K562 (cell line): ENCODE measurements around the gene CCDC187. TPM values are rescaled to one million over a fixed set of nuclear protein-coding genes. Genes with fewer than 3 reads are reported as not detected.

Experiments used
- ATAC-seq: fragments of 200-7000 bp; cut with Tn5 transposase; 3 replicates; pipeline ENCODE4 v1.9.1; 2020; ENCODE audit warnings: moderate library complexity
- BruUV-seq: library from RNA; stranded (reverse); fragments of 400-500 nt; replicated peaks from 2 replicates; lab custom pipeline; 2021; lab: Mats Ljungman, UMichigan
- CTCF ChIA-PET: fragments of 300-600 bp; formaldehyde crosslinking; extraction: SDS; loops from one replicate; lab custom pipeline; 2021; ENCODE audit warnings: low intra/inter-chr PET ratio; lab: Yijun Ruan, JAX
- POLR2A ChIA-PET: fragments of 300-600, 350-650 bp; sonication (Branson Sonifier 250); formaldehyde crosslinking; extraction: SDS; loops from one replicate; lab custom pipeline; 2021; ENCODE audit warnings: antibody characterized with exemption, inconsistent platforms; lab: Yijun Ruan, JAX
- DNase-seq, 4 experiments: peaks; one replicate each; pipeline versions ENCODE4 v3.0.0 to v3.0.0-alpha.2; 2011 to 2018; ENCODE audit warnings: low spot score in 3 of 4, mixed read lengths in 3 of 4; ENCODE audit errors: extremely low read depth in 1 of 4
- FAIRE-seq: peaks from 2 replicates; lab custom pipeline; 2011; peaks lifted over from hg19 to GRCh38; lab: Jason Lieb, UNC
- H2AFZ ChIP-seq: 2 replicates; pipeline ENCODE4 v1.6.0; 2011; ENCODE audit warnings: low read depth, low read length, control low read depth, inconsistent platforms
- H3K27ac ChIP-seq: fragments of 200-600 bp; 3 replicates; pipeline ENCODE4 v1.8.0; 2011; ENCODE audit warnings: low read depth, mild to moderate bottlenecking, control low read depth, inconsistent platforms, low read length, moderate library complexity, mixed read lengths; ENCODE audit errors: extremely low read depth
- H3K27me3 ChIP-seq, 2 experiments: fragments of 300-600 bp in 1 of 2; 2 replicates in 1 of 2; 3 replicates in 1 of 2; pipeline versions ENCODE4 v1.6.0 to v1.8.0; 2011; ENCODE audit warnings: inconsistent platforms in 2 of 2, low read length in 2 of 2, mild to moderate bottlenecking in 1 of 2, mixed read lengths in 1 of 2, moderate library complexity in 1 of 2; ENCODE audit not compliant: control insufficient read depth in 2 of 2, insufficient read depth in 2 of 2
- H3K36me3 ChIP-seq: fragments of 300-600 bp; 3 replicates; pipeline ENCODE4 v1.8.0; 2011; ENCODE audit warnings: mild to moderate bottlenecking, low read length, inconsistent platforms; ENCODE audit not compliant: control insufficient read depth, insufficient read depth
- H3K4me1 ChIP-seq, 2 experiments: fragments of 200-600 bp in 1 of 2; replicated peaks in 1 of 2; 2 replicates in 1 of 2; 3 replicates in 1 of 2; pipeline versions ENCODE4 v1.5.1 to v1.8.0; 2011; ENCODE audit warnings: inconsistent platforms in 2 of 2, low read length in 2 of 2, mild to moderate bottlenecking in 1 of 2, mixed read lengths in 1 of 2, moderate library complexity in 1 of 2; ENCODE audit not compliant: control insufficient read depth in 2 of 2, insufficient read depth in 2 of 2
- H3K4me2 ChIP-seq: 2 replicates; pipeline ENCODE4 v1.6.1; 2011; ENCODE audit warnings: low read length, control low read depth, inconsistent platforms, mixed read lengths; ENCODE audit not compliant: insufficient read depth
- H3K4me3 ChIP-seq: fragments of 200-600 bp; sonication (generic), shearing (Covaris generic); 2 replicates; pipeline ENCODE4 v1.5.1; 2016; ENCODE audit warnings: control low read depth, inconsistent platforms
- H3K79me2 ChIP-seq: fragments of 200-600 bp; 3 replicates; pipeline ENCODE4 v1.8.0; 2011; ENCODE audit warnings: low read length, inconsistent platforms; ENCODE audit not compliant: control insufficient read depth, insufficient read depth
- H3K9ac ChIP-seq, 2 experiments: 2 replicates each; pipeline versions ENCODE4 v1.6.0 to v1.6.1; 2011; ENCODE audit warnings: low read depth in 2 of 2, low read length in 2 of 2, control low read depth in 1 of 2, inconsistent platforms in 1 of 2, mild to moderate bottlenecking in 1 of 2, mixed read lengths in 1 of 2; ENCODE audit not compliant: insufficient read depth in 1 of 2
- H3K9me1 ChIP-seq: one replicate; pipeline ENCODE4 v1.6.0; 2011; ENCODE audit warnings: inconsistent platforms, mild to moderate bottlenecking, low read length, moderate library complexity; ENCODE audit not compliant: control insufficient read depth, insufficient read depth
- H3K9me3 ChIP-seq: replicated peaks from 2 replicates; pipeline ENCODE4 v1.5.1; 2011; ENCODE audit warnings: low read depth, low read length, inconsistent platforms; ENCODE audit not compliant: control insufficient read depth, insufficient read depth
- H4K20me1 ChIP-seq: replicated peaks from 2 replicates; pipeline ENCODE4 v1.6.1; 2011; ENCODE audit warnings: low read length, inconsistent platforms, mixed read lengths; ENCODE audit not compliant: control insufficient read depth, insufficient read depth
- BCL6 ChIP-seq: fragments of 250-450 bp; sonication (Bioruptor Pico); IDR thresholded peaks from 2 replicates; pipeline ENCODE4 v1.4.0; 2020
- GATA2 ChIP-seq: sonication (generic); formaldehyde crosslinking; IDR thresholded peaks from 2 replicates; pipeline ENCODE4 v1.4.0; 2020; ENCODE audit warnings: mild to moderate bottlenecking, missing genetic modification reagents
- NFATC3 ChIP-seq: fragments of 450-650 bp; IDR thresholded peaks from 2 replicates; pipeline ENCODE4 v1.6.1; 2017; ENCODE audit warnings: mild to moderate bottlenecking
- RBM25 ChIP-seq: fragments of 200-400 bp; formaldehyde crosslinking; IDR thresholded peaks from 2 replicates; pipeline ENCODE4 v1.6.1; 2018; ENCODE audit warnings: low read length, low read depth, moderate library complexity; ENCODE audit not compliant: severe bottlenecking
- STAG1 ChIP-seq: sonication (generic); formaldehyde crosslinking; IDR thresholded peaks from 2 replicates; pipeline ENCODE4 v1.5.0; 2020; ENCODE audit warnings: missing genetic modification reagents, borderline replicate concordance
- YBX1 ChIP-seq: fragments of 450-650 bp; IDR thresholded peaks from 2 replicates; pipeline ENCODE4 v1.7.1; 2016; ENCODE audit warnings: mild to moderate bottlenecking
- ZNF583 ChIP-seq: fragments of 250-450 bp; sonication (Bioruptor Pico); IDR thresholded peaks from 2 replicates; pipeline ENCODE4 v1.4.0; 2020
- WGBS: fragments of 100-300 bp; shearing (Covaris generic); methylation state at CpG from one replicate; pipeline ENCODE4 v1.1.6; 2016; ENCODE audit warnings: low coverage, mixed read lengths; ENCODE audit not compliant: insufficient coverage; ENCODE audit errors: missing lambda C conversion rate; 5-methylcytosine and 5-hydroxymethylcytosine counted together
- in situ Hi-C: fragments of 300-500 bp; cut with MboI; formaldehyde crosslinking; loops from 4 replicates; pipeline ENCODE4 v1.15.0; 2018; ENCODE audit warnings: inconsistent platforms, mixed read lengths
- intact Hi-C: fragments of 100-400 bp; cut with micrococcal nuclease; formaldehyde crosslinking; loops from 2 replicates; pipeline ENCODE4 v1.14.2; 2022
- polyA plus RNA-seq, 8 experiments: library from polyadenylated mRNA; depleted of rRNA in 4 of 8; stranded (reverse) in 5 of 8; unstranded in 3 of 8; fragments of >200 nt; fragmentation: Nextera tagmentation in 2 of 8; fragmentation: Illumina TruSeq in 1 of 8; extraction: Ambion mirVana in 2 of 8; extraction: Trizol in 1 of 8; gene quantifications; 2 replicates each; pipeline versions ENCODE4 v1.2.1 to v1.2.3, GENCODE V29; 2011 to 2014; ENCODE audit warnings: inconsistent platforms in 1 of 8, missing spikeins in 1 of 8
- total RNA-seq, 7 experiments: library from RNA; depleted of rRNA in 6 of 7; stranded (reverse); fragments of >200 nt in 6 of 7; fragmentation: Illumina TruSeq in 2 of 7; extraction: Trizol in 2 of 7; gene quantifications; 2 replicates each; pipeline versions ENCODE4 v1.2.1 to v1.2.3, GENCODE V29; 2011 to 2021; ENCODE audit warnings: low replicate concordance in 1 of 7
- TF ChIP-seq, protein P1 (sequence below): fragments of 450-650 bp; formaldehyde crosslinking; conservative IDR thresholded peaks from 2 replicates; pipeline ENCODE4 v1.4.0; 2022; ENCODE audit warnings: mild to moderate bottlenecking, missing genetic modification characterization

Gene CCDC187
- total and polyA plus RNA-seq, 9 of the 15 experiments (the other 6 are each of a cell fraction or from before 2014, with no cell fraction given) = not detected

DNA sequence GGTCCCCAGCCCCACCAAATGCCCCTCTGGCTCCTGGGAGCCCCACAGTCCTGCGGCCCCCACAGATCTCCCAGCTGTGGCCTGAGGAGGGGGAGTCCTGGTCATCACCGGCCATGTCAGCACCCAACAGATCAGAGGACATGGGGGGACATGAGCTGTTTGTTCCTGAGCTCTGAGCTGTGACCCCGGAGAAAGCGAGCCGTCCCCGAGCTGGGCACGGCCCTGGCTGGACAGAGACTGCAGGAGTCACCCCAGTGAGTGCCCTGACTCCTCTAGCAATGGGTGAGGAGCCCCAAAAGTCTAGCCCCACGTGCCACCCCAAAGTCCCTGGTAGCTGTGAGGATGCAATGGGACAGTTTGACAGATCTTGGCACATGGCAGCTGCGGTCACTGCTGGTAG is 25.7 kb downstream of the CCDC187 start:
- Histone ChIP-seq H3K9me1 (no peaks in the 10 kb centered on the region), H3K9me3 (no peaks in the 10 kb centered on the region; the same call in 1 of the 2 replicates), H3K36me3 (no peaks in the 10 kb centered on the region), H3K4me1 (peaks cover 0 to 44% of the 10 kb centered on the region in 2 experiments; a peak in 2 of 5 replicates), H3K4me3 (no peak overlapping the region), H3K4me2 (no peak overlapping the region), H3K79me2 (no peaks in the 10 kb centered on the region), H3K9ac (no peak overlapping the region), H3K27ac (no peak overlapping the region), H2AFZ (no peak overlapping the region), H3K27me3 (peaks cover 49 to 72% of the 10 kb centered on the region in 2 experiments), H4K20me1 (peaks cover 13% of the 10 kb centered on the region; the same call in 1 of the 2 replicates)
- in situ Hi-C loops = loop anchor here (10.0 kb wide), 1 partner anchor 483 kb away; no protein-coding TSS in a partner anchor
- DNase-seq = no peak
- intact Hi-C loops = no loop called here
- no peak for ATAC-seq
- CTCF ChIA-PET = no interaction called here
- TF ChIP-seq RBM25 (no peak), YBX1 (no peak), GATA2 (CRISPR knock-in tag) (no peak), NFATC3 (no peak), BCL6 (CRISPR knock-in tag) (no peak), ZNF583 (no peak), STAG1 (CRISPR knock-in tag) (no peak)
- TF ChIP-seq, protein P1, sequence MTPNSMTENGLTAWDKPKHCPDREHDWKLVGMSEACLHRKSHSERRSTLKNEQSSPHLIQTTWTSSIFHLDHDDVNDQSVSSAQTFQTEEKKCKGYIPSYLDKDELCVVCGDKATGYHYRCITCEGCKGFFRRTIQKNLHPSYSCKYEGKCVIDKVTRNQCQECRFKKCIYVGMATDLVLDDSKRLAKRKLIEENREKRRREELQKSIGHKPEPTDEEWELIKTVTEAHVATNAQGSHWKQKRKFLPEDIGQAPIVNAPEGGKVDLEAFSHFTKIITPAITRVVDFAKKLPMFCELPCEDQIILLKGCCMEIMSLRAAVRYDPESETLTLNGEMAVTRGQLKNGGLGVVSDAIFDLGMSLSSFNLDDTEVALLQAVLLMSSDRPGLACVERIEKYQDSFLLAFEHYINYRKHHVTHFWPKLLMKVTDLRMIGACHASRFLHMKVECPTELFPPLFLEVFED (CRISPR knock-in tag) = no peak
- whole genome bisulfite sequencing = 10% methylated on average over 8 of the region's 9 CpGs
- POLR2A ChIA-PET = interaction anchor here (0.6 to 1.3 kb wide), 6 partner anchors 10 to 115 kb away, joined by 3 to 5 read pairs (median 4); no protein-coding TSS in a partner anchor
- no peak for FAIRE-seq
- BruUV-seq = no TSS peak
